SJCRH30 (cell line): ENCODE results near the gene RNF186. TPM values are rescaled to one million over a fixed set of nuclear protein-coding genes. Genes with fewer than 3 reads are reported as not detected.

Source experiments
- DNase-seq, 2 experiments: peaks; one replicate each; pipeline ENCODE4 v3.0.0-alpha.2; 2015 to 2020
- H3K27ac ChIP-seq: fragments of 250-450 bp; sonication (Bioruptor Pico); 2 replicates; pipeline ENCODE4 v1.5.1; 2020; ENCODE audit warnings: mild to moderate bottlenecking, moderate library complexity
- H3K27me3 ChIP-seq: fragments of 250-450 bp; sonication (Bioruptor Pico); 2 replicates; pipeline ENCODE4 v1.5.1; 2020; ENCODE audit warnings: mild to moderate bottlenecking, moderate library complexity
- H3K36me3 ChIP-seq: fragments of 250-450 bp; sonication (Bioruptor Pico); 2 replicates; pipeline ENCODE4 v1.5.1; 2020; ENCODE audit warnings: mild to moderate bottlenecking, moderate library complexity
- H3K4me1 ChIP-seq: fragments of 250-450 bp; sonication (Bioruptor Pico); 2 replicates; pipeline ENCODE4 v1.5.1; 2020; ENCODE audit warnings: mild to moderate bottlenecking, moderate library complexity
- H3K4me3 ChIP-seq: fragments of 250-450 bp; sonication (Bioruptor Pico); 2 replicates; pipeline ENCODE4 v1.5.1; 2020; ENCODE audit warnings: mild to moderate bottlenecking, moderate library complexity
- H3K9me3 ChIP-seq: fragments of 250-450 bp; sonication (Bioruptor Pico); replicated peaks from 2 replicates; pipeline ENCODE4 v1.5.1; 2020; ENCODE audit warnings: mild to moderate bottlenecking, moderate library complexity
- total RNA-seq: library from RNA; depleted of rRNA; stranded (reverse); fragments of >200 nt; shearing (Covaris generic); gene quantifications from 2 replicates; pipeline ENCODE4 v1.2.3, GENCODE V29; 2014; rRNA removed

The RNF186 gene
- total RNA-seq, 1 experiment from 2014 or later = 0.73 TPM

GRCh38 chr1:19770436-19771190 lies 44.5 kb downstream of the RNF186 start:
- Histone ChIP-seq H3K27me3 (no peaks in the 10 kb centered on the region), H3K9me3 (no peaks in the 10 kb centered on the region), H3K4me3 (no peak overlapping the region), H3K36me3 (no peaks in the 10 kb centered on the region), H3K27ac (peak overlapping the region; percentile 70), H3K4me1 (peaks cover 78% of the 10 kb centered on the region)
- DNase-seq = peak in 1 of 2 experiments; percentile 39

GRCh38 chr1:19769211-19769932 lies 45.7 kb downstream of the RNF186 start:
- peak; percentile 51 to 64 for DNase-seq
- peak overlapping the region; percentile 70 for H3K27ac ChIP-seq
- no peaks in the 10 kb centered on the region for H3K27me3 ChIP-seq
- H3K36me3 ChIP-seq = no peaks in the 10 kb centered on the region
- peaks cover 78% of the 10 kb centered on the region for H3K4me1 ChIP-seq
- no peaks in the 10 kb centered on the region for H3K9me3 ChIP-seq
- H3K4me3 ChIP-seq = no peak overlapping the region

GRCh38 chr1:19768353-19769210 lies 46.5 kb downstream of the RNF186 start:
- no peaks in the 10 kb centered on the region for H3K27me3 ChIP-seq
- peak in 1 of 2 experiments; percentile 45 for DNase-seq
- H3K36me3 ChIP-seq = no peaks in the 10 kb centered on the region
- H3K9me3 ChIP-seq = no peaks in the 10 kb centered on the region
- H3K4me3 ChIP-seq = no peak overlapping the region
- peaks cover 86% of the 10 kb centered on the region for H3K4me1 ChIP-seq
- H3K27ac ChIP-seq = peak overlapping the region; percentile 70

- H3K36me3 ChIP-seq = no peaks in the 10 kb centered on the region
- DNase-seq = peak; percentile 95 to 99
- no peak overlapping the region for H3K4me3 ChIP-seq
Observed at GRCh38 chr1:19765623-19766022, 49.5 kb downstream of the RNF186 start.

GRCh38 chr1:19764848-19765247 lies 50.2 kb downstream of the RNF186 start:
- peak overlapping the region; percentile 97 for H3K27ac ChIP-seq
- H3K4me1 ChIP-seq = peaks cover 77% of the 10 kb centered on the region
- no peaks in the 10 kb centered on the region for H3K27me3 ChIP-seq
- H3K9me3 ChIP-seq = no peaks in the 10 kb centered on the region
- H3K36me3 ChIP-seq = no peaks in the 10 kb centered on the region
- peak; percentile 51 to 79 for DNase-seq
- no peak overlapping the region for H3K4me3 ChIP-seq

More at GRCh38 chr1:19765623-19766022, 49.5 kb downstream of the RNF186 start:
- H3K9me3 ChIP-seq = no peaks in the 10 kb centered on the region
- no peaks in the 10 kb centered on the region for H3K27me3 ChIP-seq
- H3K4me1 ChIP-seq = peaks cover 77% of the 10 kb centered on the region
- H3K27ac ChIP-seq = peak overlapping the region; percentile 97

Other genes with a start within 250 kb of the RNF186 start
- gene NBL1, start 171.0 kb downstream of the RNF186 start, total RNA-seq = 3.5 and 4.4 TPM in 2 replicates
- 0.05 TPM in 1 of 2 replicates, not detected in the other for gene HTR6, start 150.4 kb downstream of the RNF186 start, total RNA-seq
- 17.7 and 18.0 TPM in 2 replicates for gene TMCO4, start 15.4 kb downstream of the RNF186 start, total RNA-seq
- gene OTUD3, start 67.1 kb upstream of the RNF186 start, total RNA-seq = 43.2 and 51.1 TPM in 2 replicates
- gene PLA2G2E, start 108.3 kb upstream of the RNF186 start, total RNA-seq = not detected in 2 replicates
- gene PLA2G2A, start 164.3 kb upstream of the RNF186 start, total RNA-seq = not detected in 2 replicates